GM19452 (cell line): ENCODE results near the gene VPS18.

Experiments
- ATAC-seq: cut with Tn5 transposase; IDR thresholded peaks from one replicate; pipeline ENCODE4 v1.9.1; 2021; ENCODE audit not compliant: unreplicated experiment

Gene VPS18

GRCh38 chr15:40932649-40933516 is 38.6 kb downstream of the VPS18 start:
- ATAC-seq, result no peak

DNA sequence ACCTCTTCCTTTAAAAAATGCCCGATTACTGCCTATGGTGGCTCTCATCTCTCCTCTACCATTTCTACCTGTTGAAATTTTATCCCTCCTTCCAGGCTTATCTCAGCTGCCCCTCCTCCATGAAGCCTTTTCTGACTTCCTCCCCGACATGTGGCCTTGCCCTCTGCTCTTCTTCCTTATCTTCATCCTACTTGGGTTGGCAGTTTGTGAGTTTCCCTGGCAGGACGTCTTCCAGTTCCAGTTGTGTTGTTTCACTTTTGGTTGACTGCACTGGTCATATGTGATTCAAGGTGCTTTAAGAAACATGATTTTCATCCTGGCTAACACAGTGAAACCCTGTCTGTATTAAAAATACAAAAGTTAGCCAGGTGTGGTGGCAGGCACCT is 39.3 kb downstream of the VPS18 start:
- no peak for ATAC-seq

GRCh38 chr15:40934457-40934856 is 40.2 kb downstream of the VPS18 start:
- no peak for ATAC-seq

- no peak for ATAC-seq
Measured at GRCh38 chr15:40936234-40936708, 42.0 kb downstream of the VPS18 start.

GRCh38 chr15:40936709-40937666 is 42.7 kb downstream of the VPS18 start:
- no peak for ATAC-seq

- no peak for ATAC-seq
Measured at GRCh38 chr15:40937762-40938535, 43.7 kb downstream of the VPS18 start.

- no peak for ATAC-seq
Measured at GRCh38 chr15:40938536-40938870, 44.3 kb downstream of the VPS18 start.

GRCh38 chr15:40940296-40940801 is 46.1 kb downstream of the VPS18 start:
- no peak for ATAC-seq

- ATAC-seq, result no peak
Measured at GRCh38 chr15:40941068-40941527, 46.8 kb downstream of the VPS18 start.

GRCh38 chr15:40941528-40942336 is 47.5 kb downstream of the VPS18 start:
- peak; percentile 74 for ATAC-seq

DNA sequence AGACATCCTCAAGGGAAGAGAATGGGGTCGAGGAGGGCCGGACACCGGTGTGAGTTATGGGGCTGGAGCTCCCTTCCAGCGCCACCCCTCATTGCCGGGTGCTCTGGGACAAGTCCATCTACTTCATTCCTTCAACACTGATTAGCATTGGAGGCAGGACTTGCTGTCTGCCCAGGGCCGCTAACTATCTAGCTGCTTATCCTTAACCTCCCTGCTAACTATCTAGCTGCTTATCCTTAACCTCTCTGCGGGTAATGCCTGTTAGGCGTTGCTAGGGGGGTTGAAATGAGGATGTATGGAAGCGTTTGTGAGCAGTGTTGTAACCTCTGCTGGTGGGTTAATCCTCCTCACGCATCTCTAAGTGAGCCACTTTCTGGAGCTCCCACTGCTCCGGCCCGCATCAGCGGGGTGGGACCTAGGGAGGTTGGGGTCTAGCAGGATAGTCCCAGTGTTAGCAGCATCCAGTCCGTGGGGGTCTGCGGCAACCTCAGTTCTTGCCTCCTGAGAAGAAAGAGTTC is 48.1 kb downstream of the VPS18 start:
- ATAC-seq, result no peak

DNA sequence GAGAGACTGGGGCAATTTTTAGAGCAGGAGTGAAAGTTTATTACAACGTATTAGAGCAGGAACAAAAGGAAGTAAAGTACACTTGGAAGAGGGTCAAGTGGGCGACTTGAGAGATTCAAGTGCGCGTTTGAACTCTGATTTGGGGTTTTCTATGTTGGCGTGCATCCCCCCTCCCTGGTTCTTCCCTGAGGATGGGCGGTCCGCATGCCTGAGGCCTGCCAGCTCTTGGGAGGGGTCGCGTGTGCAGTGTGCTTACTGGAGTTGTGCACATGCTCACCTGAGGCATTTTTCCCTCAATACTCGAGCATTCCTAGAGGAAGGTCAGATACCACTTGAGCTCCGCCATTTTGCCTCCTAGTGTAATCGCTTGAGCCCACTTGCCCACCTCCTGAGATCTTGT is 48.6 kb downstream of the VPS18 start:
- no peak for ATAC-seq

DNA sequence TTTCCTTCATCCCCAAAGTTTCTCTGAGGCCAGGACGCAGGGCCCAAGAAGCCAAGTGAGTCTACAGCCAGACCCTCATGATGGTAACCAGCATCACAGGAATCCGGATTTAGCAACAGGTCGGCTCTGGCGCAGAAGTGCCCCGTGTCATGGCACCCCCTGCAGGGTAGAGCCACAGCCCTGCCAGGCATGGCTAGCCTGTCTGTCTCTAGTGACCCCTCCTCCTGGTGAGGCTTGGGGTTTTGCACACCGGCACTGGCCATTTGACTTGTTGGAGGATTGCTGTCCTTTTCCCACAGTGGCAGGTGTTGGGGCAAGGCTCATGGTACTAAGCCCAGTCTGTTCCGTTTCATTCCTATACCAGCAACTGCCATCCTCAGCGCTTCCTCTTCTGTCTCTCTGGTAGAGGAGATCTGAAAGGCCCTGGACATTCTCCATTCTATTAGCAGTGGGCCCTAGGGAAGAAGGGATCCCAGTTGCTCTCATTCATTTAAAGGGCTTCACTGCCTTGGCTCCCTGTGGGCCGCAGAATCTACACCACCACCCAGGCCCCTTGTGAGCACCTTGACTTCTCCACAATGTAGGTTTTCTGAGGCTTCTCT is 49.6 kb downstream of the VPS18 start:
- no peak for ATAC-seq

DNA sequence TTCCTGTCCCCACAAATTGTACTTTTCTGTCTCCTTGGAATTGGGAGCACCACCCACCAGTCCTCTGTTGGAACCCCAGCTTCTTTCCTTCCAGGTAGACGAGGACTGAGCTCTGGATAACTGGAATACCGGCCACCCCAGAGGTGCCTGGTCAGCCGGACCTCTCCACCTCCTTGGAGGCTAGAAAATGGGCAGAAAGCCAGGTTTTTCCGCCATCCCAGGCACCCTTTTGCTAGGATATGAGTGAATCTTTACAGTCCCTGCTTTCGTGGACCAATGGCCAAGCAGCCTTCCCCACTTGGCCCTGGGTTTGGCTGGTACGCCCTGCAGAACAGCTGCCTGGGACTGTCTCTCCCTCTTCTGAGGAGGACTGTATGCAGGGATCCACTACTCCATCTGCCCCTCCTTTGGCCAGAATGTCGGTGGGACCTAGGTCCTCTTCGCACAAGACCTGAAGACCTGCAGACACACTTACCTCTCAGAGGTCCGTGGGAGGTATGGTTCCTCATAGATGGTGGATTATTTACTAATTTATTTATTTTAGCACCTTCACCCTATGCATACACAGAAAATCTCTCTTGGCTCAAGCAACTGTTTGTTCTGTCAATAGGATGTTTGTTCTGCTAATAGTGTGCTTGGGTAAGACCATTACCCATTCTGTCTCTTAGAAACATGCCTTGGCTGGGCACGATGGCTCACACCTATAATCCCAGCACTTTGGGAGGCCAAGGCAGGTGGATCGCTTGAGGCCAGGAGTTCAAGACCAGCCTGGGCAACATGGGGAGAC is 50.5 kb downstream of the VPS18 start:
- ATAC-seq, result no peak

GRCh38 chr15:40948706-40949473 is 54.6 kb downstream of the VPS18 start:
- no peak for ATAC-seq

GRCh38 chr15:40949756-40950207 is 55.5 kb downstream of the VPS18 start:
- ATAC-seq, result no peak

GRCh38 chr15:40951764-40952163 is 57.5 kb downstream of the VPS18 start:
- no peak for ATAC-seq
